Neural crest cell (in vitro differentiated cells): ENCODE results near the gene CERS6. TPM values are rescaled to one million over a fixed set of nuclear protein-coding genes. Genes with fewer than 3 reads are reported as not detected.

Experiments used
- DNase-seq: peaks from one replicate; pipeline ENCODE4 v3.0.0; 2021; ENCODE audit warnings: low read depth, mixed read lengths, low spot score
- H3K27ac Mint-ChIP-seq: one replicate; pipeline ENCODE4 v1.8.0; 2021; ENCODE audit warnings: mild to moderate bottlenecking, mixed read lengths; ENCODE audit not compliant: unreplicated experiment
- H3K27me3 Mint-ChIP-seq: 2 replicates; pipeline ENCODE4 v1.8.0; 2021; ENCODE audit warnings: low read depth, mild to moderate bottlenecking, mixed read lengths
- H3K36me3 Mint-ChIP-seq: 2 replicates; pipeline ENCODE4 v1.8.0; 2021; ENCODE audit warnings: low read depth, mild to moderate bottlenecking, mixed read lengths
- H3K4me1 Mint-ChIP-seq: 2 replicates; pipeline ENCODE4 v1.8.0; 2021; ENCODE audit warnings: mixed read lengths
- H3K4me3 Mint-ChIP-seq: one replicate; pipeline ENCODE4 v1.8.0; 2021; ENCODE audit warnings: mild to moderate bottlenecking, mixed read lengths
- H3K9me3 Mint-ChIP-seq: 2 replicates; pipeline ENCODE4 v1.8.0; 2021; ENCODE audit warnings: mixed read lengths
- CTCF ChIP-seq: fragments of 200-600 bp; sonication (generic); conservative IDR thresholded peaks from 2 replicates; pipeline ENCODE4 v1.5.0; 2021; ENCODE audit warnings: antibody characterized with exemption, mild to moderate bottlenecking
- total RNA-seq: library from RNA; stranded (reverse); gene quantifications from 2 replicates; pipeline ENCODE4 v1.2.1, GENCODE V29; 2021

CERS6 gene
- total RNA-seq, 1 donor from 2014 or later, result 27.4 TPM

GRCh38 chr2:168798076-168798887 lies 342.2 kb downstream of the CERS6 start:
- Mint-ChIP-seq H3K9me3 (no peaks in the 10 kb centered on the region), H3K36me3 (no peaks in the 10 kb centered on the region), H3K27me3 (no peaks in the 10 kb centered on the region), H3K27ac (no peak overlapping the region), H3K4me3 (no peak overlapping the region), H3K4me1 (peaks cover 13% of the 10 kb centered on the region)
- DNase-seq, result no peak
- no peak for TF ChIP-seq CTCF

- H3K27ac Mint-ChIP-seq, result no peak overlapping the region
- no peak for DNase-seq
- H3K36me3 Mint-ChIP-seq, result no peaks in the 10 kb centered on the region
- peaks cover 13% of the 10 kb centered on the region for H3K4me1 Mint-ChIP-seq
- no peaks in the 10 kb centered on the region for H3K27me3 Mint-ChIP-seq
- H3K9me3 Mint-ChIP-seq, result no peaks in the 10 kb centered on the region
- TF ChIP-seq CTCF, result no peak
- no peak overlapping the region for H3K4me3 Mint-ChIP-seq
Observed at GRCh38 chr2:168798888-168799410, 342.9 kb downstream of the CERS6 start.

GRCh38 chr2:168801471-168801870 lies 345.4 kb downstream of the CERS6 start:
- H3K27me3 Mint-ChIP-seq, result no peaks in the 10 kb centered on the region
- no peaks in the 10 kb centered on the region for H3K36me3 Mint-ChIP-seq
- no peaks in the 10 kb centered on the region for H3K9me3 Mint-ChIP-seq
- TF ChIP-seq CTCF, result no peak
- no peak overlapping the region for H3K4me3 Mint-ChIP-seq
- DNase-seq, result no peak
- H3K4me1 Mint-ChIP-seq, result peaks cover 13% of the 10 kb centered on the region
- H3K27ac Mint-ChIP-seq, result no peak overlapping the region

- no peak within 1 kb of the TSS for H3K27ac Mint-ChIP-seq
- H3K4me1 Mint-ChIP-seq, result peaks cover 13% of the 10 kb centered on the region
- DNase-seq, result no peak
- H3K27me3 Mint-ChIP-seq, result no peaks in the 10 kb centered on the region
- no peaks in the 10 kb centered on the region for H3K9me3 Mint-ChIP-seq
- TF ChIP-seq CTCF, result no peak
- no peaks in the 10 kb centered on the region for H3K36me3 Mint-ChIP-seq
- no peak within 1 kb of the TSS for H3K4me3 Mint-ChIP-seq
Observed at GRCh38 chr2:168801961-168802858, 346.1 kb downstream of the CERS6 start, which contains the start of gene NOSTRIN. Gene NOSTRIN, plus strand, starts transcription at chr2:168802637. Its CDS starts 10 bp downstream, at chr2:168802647.

GRCh38 chr2:168802859-168803725 lies 347.0 kb downstream of the CERS6 start:
- DNase-seq, result no peak
- no peak overlapping the region for H3K27ac Mint-ChIP-seq
- TF ChIP-seq CTCF, result no peak
- H3K9me3 Mint-ChIP-seq, result no peaks in the 10 kb centered on the region
- peaks cover 13% of the 10 kb centered on the region for H3K4me1 Mint-ChIP-seq
- H3K27me3 Mint-ChIP-seq, result no peaks in the 10 kb centered on the region
- H3K4me3 Mint-ChIP-seq, result no peak overlapping the region
- H3K36me3 Mint-ChIP-seq, result no peaks in the 10 kb centered on the region
